NCI-H146 (cell line): ENCODE data around the gene KLHL30.
"Not testable (repeated sequence)": the region's sequence is repeated elsewhere in the genome, so short reads cannot be mapped to it uniquely, and the experiment has no call there.

Experiments
- DNase-seq: peaks from one replicate; lab custom pipeline; 2025; lab: John Stamatoyannopoulos, UW

Gene KLHL30

GRCh38 chr2:238102865-238103264 is 35.6 kb upstream of the KLHL30 start:
- no peak for DNase-seq

GRCh38 chr2:238103465-238104225 is 34.8 kb upstream of the KLHL30 start:
- no peak for DNase-seq

GRCh38 chr2:238104226-238104690 is 34.2 kb upstream of the KLHL30 start:
- DNase-seq = no peak

- no peak for DNase-seq
Measured at GRCh38 chr2:238104691-238105371, 33.6 kb upstream of the KLHL30 start.

- no peak for DNase-seq
Measured at GRCh38 chr2:238105506-238106338, 32.7 kb upstream of the KLHL30 start.

- peak; percentile 26 for DNase-seq
Measured at GRCh38 chr2:238106339-238106697, 32.1 kb upstream of the KLHL30 start.

- peak; percentile 62 for DNase-seq
Measured at GRCh38 chr2:238106698-238107524, 31.6 kb upstream of the KLHL30 start.

- DNase-seq = peak; percentile 33
Measured at GRCh38 chr2:238107525-238108422, 30.7 kb upstream of the KLHL30 start.

- peak; percentile 38 for DNase-seq
Measured at GRCh38 chr2:238108423-238109183, 29.9 kb upstream of the KLHL30 start.

- no peak for DNase-seq
Measured at GRCh38 chr2:238113611-238114010, 24.9 kb upstream of the KLHL30 start.

- DNase-seq = no peak
Measured at GRCh38 chr2:238114331-238114841, 24.1 kb upstream of the KLHL30 start.

- DNase-seq = no peak
Measured at GRCh38 chr2:238114851-238115660, 23.4 kb upstream of the KLHL30 start.

- DNase-seq = not testable (repeated sequence)
Measured at GRCh38 chr2:238115709-238116108, 22.8 kb upstream of the KLHL30 start.

- no peak for DNase-seq
Measured at GRCh38 chr2:238116298-238117198, 21.9 kb upstream of the KLHL30 start.

- DNase-seq = no peak
Measured at GRCh38 chr2:238117199-238118154, 21.0 kb upstream of the KLHL30 start.

GRCh38 chr2:238119756-238120462 is 18.6 kb upstream of the KLHL30 start:
- no peak for DNase-seq
